NCI-H187 treated with DMSO at 0.1 percent for 48 hours (cell line): ENCODE results near the gene ARTN.

ENCODE experiments used
- DNase-seq: peaks from one replicate; lab custom pipeline; 2025; lab: John Stamatoyannopoulos, UW

ARTN gene

GRCh38 chr1:43985984-43986595 is 52.5 kb downstream of the ARTN start:
- no peak for DNase-seq

- DNase-seq = no peak
These were observed 53.1 kb downstream of the ARTN start for GRCh38 chr1:43986712-43987111.
